BJ (cell line): ENCODE results near the gene STX7. TPM values are rescaled to one million over a fixed set of nuclear protein-coding genes. Genes with fewer than 3 reads are reported as not detected.

ENCODE experiments used
- CTCF ChIA-PET: fragments of 350-600 bp; formaldehyde crosslinking; extraction: SDS; loops from one replicate; lab custom pipeline; 2021; ENCODE audit warnings: antibody characterized with exemption, inconsistent platforms; lab: Yijun Ruan, JAX
- POLR2A ChIA-PET: fragments of 300-600 bp; sonication (Branson Sonifier 250); formaldehyde crosslinking; extraction: SDS; loops from one replicate; lab custom pipeline; 2021; ENCODE audit warnings: antibody characterized with exemption; lab: Charles Lee
- DNase-seq: peaks from one replicate; pipeline ENCODE4 v3.0.0-alpha.2; 2011; ENCODE audit warnings: low read depth
- H3K27me3 ChIP-seq: 2 replicates; pipeline ENCODE4 v1.6.0; 2011; ENCODE audit warnings: low read length; ENCODE audit not compliant: control insufficient read depth, insufficient read depth
- H3K36me3 ChIP-seq: 2 replicates; pipeline ENCODE4 v1.5.1; 2011; ENCODE audit warnings: low read length; ENCODE audit not compliant: control insufficient read depth, insufficient read depth
- H3K4me3 ChIP-seq: 2 replicates; pipeline ENCODE4 v1.5.1; 2011; ENCODE audit warnings: low read depth, mild to moderate bottlenecking, control low read depth, low read length
- CTCF ChIP-seq: IDR thresholded peaks from 2 replicates; pipeline ENCODE4 v1.5.1; 2011; ENCODE audit warnings: low read depth, mild to moderate bottlenecking, control low read depth, inconsistent platforms, low read length, moderate library complexity; ENCODE audit not compliant: insufficient read depth
- polyA plus RNA-seq: library from polyadenylated mRNA; depleted of rRNA; stranded (reverse); fragments of >200 nt; gene quantifications from 2 replicates; pipeline ENCODE4 v1.2.3, GENCODE V29; 2011

The STX7 gene
- polyA plus RNA-seq, 1 experiment, result 31.0 TPM

GRCh38 chr6:132404330-132404729 lies 108.6 kb downstream of the STX7 start:
- no peak for TF ChIP-seq CTCF
- no peak for DNase-seq
- ChIA-PET CTCF (no interaction called here), POLR2A (no interaction called here)
- H3K27me3 ChIP-seq, result peaks cover 1% of the 10 kb centered on the region; the same call in 1 of the 2 replicates
- no peaks in the 10 kb centered on the region for H3K36me3 ChIP-seq
- H3K4me3 ChIP-seq, result no peak overlapping the region

GRCh38 chr6:132401618-132402285 lies 111.2 kb downstream of the STX7 start:
- Histone ChIP-seq H3K4me3 (peak overlapping the region; percentile 95), H3K27me3 (peaks cover 1% of the 10 kb centered on the region; the same call in 1 of the 2 replicates), H3K36me3 (no peaks in the 10 kb centered on the region)
- no peak for TF ChIP-seq CTCF
- CTCF ChIA-PET, result no interaction called here
- no peak for DNase-seq
- POLR2A ChIA-PET, result no interaction called here

- ChIA-PET CTCF (interaction anchor here (1.3 kb wide), 1 partner anchor 121 kb away, joined by 3 read pairs; no protein-coding TSS in a partner anchor), POLR2A (no interaction called here)
- no peaks in the 10 kb centered on the region for H3K36me3 ChIP-seq
- peak within 1 kb of the TSS; percentile 95 for H3K4me3 ChIP-seq
- H3K27me3 ChIP-seq, result peaks cover 1% of the 10 kb centered on the region; the same call in 1 of the 2 replicates
- TF ChIP-seq CTCF, result no peak
- DNase-seq, result no peak
Observed at GRCh38 chr6:132400883-132401617, 111.9 kb downstream of the STX7 start, which contains the start of gene MOXD1. Gene MOXD1 (minus strand): TSS chr6:132401475. CDS start chr6:132401426, 49 bp downstream.

GRCh38 chr6:132400555-132400882 lies 112.4 kb downstream of the STX7 start:
- no peak for DNase-seq
- ChIA-PET CTCF (interaction anchor here (0.9 to 1.3 kb wide), 2 partner anchors 99 to 120 kb away, joined by 3 read pairs; no protein-coding TSS in a partner anchor), POLR2A (no interaction called here)
- no peak for TF ChIP-seq CTCF
- peak overlapping the region; percentile 95 for H3K4me3 ChIP-seq
- H3K27me3 ChIP-seq, result peaks cover 1% of the 10 kb centered on the region; the same call in 1 of the 2 replicates
- no peaks in the 10 kb centered on the region for H3K36me3 ChIP-seq
